ENCODE data around the gene LIPI.

- TF ChIP-seq ZNF8 (CRISPR knock-in tag; IDR thresholded peaks at IDR 0.05) (no peak), ZNF565 (CRISPR knock-in tag; conservative IDR thresholded peaks at IDR 0.05; ENCODE audit: low read depth) (no peak), TOX (CRISPR knock-in tag; IDR thresholded peaks at IDR 0.05; ENCODE audit: borderline replicate concordance) (no peak)
Measured at GRCh38 chr21:14259747-14260146, 49.0 kb upstream of the LIPI start.
